Inflammatory macrophage (primary cell): ENCODE data around the gene PDE6G.

Experiments
- DNase-seq, 2 donors: peaks; one replicate each; pipeline ENCODE4 v3.0.0-alpha.2; 2020 to 2022

Gene PDE6G

GRCh38 chr17:81687770-81688541 is 31.6 kb upstream of the PDE6G start:
- DNase-seq, result no peak

DNA sequence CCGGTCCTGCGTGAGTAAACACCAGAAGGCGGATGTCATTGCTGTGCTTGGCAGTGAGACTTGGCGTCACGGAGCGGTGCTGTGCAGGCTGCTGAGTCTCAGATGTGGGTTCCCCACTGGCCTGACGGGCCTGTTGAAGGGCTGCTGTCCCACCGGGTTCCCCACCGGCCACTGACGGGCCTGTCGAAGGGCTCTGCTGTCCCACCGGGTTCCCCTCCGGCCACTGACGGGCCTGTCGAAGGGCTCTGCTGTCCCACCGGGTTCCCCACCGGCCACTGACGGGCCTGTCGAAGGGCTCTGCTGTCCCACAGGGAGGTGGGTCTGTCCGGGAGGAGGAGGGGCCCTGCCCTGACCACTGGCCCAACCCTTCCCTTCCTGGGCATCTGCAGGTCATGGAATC is 30.3 kb upstream of the PDE6G start:
- no peak for DNase-seq

- no peak for DNase-seq
Observed at GRCh38 chr17:81685108-81685507, 28.8 kb upstream of the PDE6G start.

GRCh38 chr17:81684442-81684911 is 28.1 kb upstream of the PDE6G start:
- peak in 1 of 2 donors; percentile 52 for DNase-seq

GRCh38 chr17:81683584-81684441 is 27.5 kb upstream of the PDE6G start, which contains the start of the genes ARL16 and HGS:
Gene ARL16, minus strand, starts transcription at chr17:81683797. Its CDS starts 44 bp downstream, at chr17:81683753.
Gene HGS, plus strand, starts transcription at chr17:81684011. Its CDS starts 56 bp downstream, at chr17:81684067.
- peak; percentile 100 for DNase-seq

GRCh38 chr17:81683208-81683583 is 26.9 kb upstream of the PDE6G start:
- DNase-seq, result peak; percentile 19 to 61

DNA sequence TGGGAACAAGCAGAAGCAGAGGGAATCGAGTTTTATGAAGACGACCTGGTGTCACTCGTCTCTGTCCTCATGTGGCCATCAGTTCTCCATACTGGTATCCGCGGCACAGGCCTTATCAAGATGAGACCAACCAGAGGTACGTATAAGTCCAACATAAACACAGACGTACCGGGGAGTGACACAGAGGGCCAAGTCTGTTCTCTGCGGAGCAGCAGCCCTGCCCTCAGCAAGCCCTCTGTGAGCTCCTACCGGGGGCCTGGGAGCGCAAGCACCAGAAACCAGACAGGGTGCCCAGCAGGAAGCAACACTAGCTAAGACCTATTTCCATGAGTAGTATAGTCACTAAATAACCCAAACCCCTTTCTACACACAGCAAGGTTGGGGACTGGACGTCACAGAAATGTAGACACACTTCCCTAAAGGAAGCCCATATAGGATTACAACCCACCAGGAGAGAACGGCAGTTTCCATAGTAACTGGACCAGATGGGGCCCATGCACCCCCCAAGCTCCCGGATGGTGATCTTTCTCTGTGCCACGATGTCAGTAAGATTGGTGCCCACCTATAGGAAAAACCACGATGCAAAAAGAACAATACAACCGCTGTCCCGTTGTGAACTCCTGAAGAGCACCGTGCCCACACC is 26.3 kb upstream of the PDE6G start:
- DNase-seq, result no peak

DNA sequence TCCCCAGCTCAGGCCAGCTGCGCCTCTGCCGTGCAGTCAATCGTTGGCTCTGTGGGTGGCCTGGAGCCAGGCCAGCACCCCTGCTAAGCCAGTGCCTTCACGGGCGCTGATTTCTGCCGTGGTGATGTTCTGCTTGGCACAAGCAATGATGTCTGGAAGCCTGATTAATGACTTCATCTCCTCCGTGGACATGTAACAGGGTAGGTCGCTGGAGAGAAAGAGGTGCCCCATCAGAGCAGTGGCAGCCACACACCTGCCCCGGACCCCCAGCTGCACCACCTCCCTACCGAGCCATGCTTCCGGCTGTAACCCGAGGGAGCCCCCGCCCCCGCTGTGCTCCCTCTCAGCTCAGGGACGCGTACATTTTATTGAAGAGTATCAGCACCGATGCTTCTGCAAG is 25.3 kb upstream of the PDE6G start:
- DNase-seq, result no peak

DNA sequence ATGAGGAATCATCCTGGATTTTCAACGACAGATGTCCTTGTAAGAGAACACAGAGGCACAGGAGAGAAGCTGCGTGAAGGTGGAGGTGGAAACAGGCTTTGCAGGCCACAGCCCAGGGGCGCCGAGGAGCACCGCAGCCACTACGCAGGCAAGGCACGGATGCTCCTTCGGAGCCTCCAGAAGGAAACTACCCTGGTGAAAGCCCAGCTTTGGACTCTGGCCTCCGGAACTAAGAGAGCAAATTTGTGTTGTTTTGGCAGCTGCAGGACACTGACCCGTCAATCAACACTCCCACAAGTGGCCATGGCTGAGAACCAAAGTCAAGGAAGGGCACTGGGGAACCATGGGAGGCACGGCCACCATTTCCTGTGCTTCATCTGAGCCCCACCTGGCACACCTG is 23.8 kb upstream of the PDE6G start:
- no peak for DNase-seq

GRCh38 chr17:81676906-81677305 is 20.6 kb upstream of the PDE6G start:
- no peak for DNase-seq

- DNase-seq, result peak; percentile 9 to 11
Observed at GRCh38 chr17:81675515-81676221, 19.3 kb upstream of the PDE6G start.

DNA sequence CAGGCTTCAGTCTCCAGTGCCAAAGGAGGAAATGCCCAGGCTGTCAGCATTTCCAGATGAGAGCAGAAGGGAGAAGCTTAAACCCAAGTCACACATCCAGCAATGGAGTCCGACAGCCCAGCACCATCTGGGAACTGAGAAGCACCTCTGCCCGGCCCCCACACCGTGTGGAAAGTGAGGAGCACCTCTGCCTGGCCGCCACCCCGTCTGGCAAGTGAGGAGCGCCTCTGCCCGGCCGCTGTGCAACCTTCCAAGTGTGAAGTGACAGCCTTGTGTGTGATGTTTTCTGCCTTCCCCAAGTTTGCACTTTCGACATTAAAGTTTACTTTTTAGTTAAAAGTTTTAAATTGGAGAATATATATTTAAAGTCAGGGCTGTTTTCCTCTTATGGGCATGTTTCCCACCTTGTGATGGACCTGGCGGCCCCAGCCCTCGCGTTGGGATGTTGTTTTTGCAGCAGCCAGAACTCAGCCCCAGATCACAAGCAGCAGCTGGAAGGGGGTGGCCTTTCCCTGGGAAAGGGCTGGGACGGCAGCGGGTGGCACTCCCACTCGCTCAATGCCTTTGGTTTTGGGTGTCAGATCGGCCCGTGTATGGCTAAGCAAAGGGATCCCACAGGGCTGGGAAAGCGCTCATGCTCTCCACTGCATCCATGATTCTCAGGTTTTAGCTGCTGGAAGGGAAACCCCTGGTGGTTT is 17.4 kb upstream of the PDE6G start:
- DNase-seq, result no peak

DNA sequence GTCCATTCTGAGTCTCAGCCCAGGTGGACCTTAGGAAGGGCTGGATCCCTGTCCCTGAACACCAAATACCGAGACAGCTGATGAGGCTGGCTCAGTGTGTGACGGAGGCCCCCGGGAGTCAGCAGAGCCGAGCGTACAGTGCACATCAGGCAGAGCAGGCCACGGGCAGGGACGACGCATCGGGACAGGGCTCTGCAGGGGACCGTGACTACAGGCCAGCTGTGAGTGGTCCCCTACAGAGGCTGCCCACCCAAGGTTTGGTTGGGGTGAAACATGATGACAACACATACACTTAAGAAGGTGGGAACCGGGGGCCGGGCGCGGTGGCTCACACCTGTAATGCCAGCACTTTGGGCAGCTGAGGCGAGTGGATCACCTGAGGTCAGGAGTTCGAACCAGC is 16.6 kb upstream of the PDE6G start:
- no peak for DNase-seq

DNA sequence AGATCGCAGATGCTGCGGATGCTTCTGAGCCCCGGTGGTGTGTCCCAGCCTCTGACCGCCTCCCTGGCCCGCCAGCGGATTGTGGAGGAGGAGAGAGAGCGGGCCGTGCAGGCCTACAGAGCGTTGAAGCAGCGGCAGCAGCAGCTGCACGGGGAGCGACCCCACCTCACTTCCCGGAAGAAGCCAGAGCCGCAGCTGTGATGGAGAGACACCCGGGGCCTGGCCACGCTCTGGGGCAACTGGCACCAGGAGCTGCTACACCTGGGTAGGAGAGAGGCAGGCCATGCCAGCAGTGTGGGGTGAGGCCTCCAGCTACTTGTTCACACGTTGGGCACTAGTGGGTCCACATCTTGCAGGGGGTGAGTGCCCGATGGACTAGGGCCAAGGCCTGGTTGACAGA is 16.2 kb upstream of the PDE6G start:
- no peak for DNase-seq

- DNase-seq, result peak in 1 of 2 donors; percentile 8
Observed at GRCh38 chr17:81667754-81668153, 11.4 kb upstream of the PDE6G start.

GRCh38 chr17:81666342-81667191 is 10.2 kb upstream of the PDE6G start, which contains the start of the genes CCDC137 and OXLD1:
Gene CCDC137, plus strand, starts transcription at chr17:81666737. Its CDS starts 30 bp downstream, at chr17:81666767.
Gene OXLD1, minus strand, starts transcription at chr17:81666605. Its CDS starts 28 bp downstream, at chr17:81666577.
- DNase-seq, result peak; percentile 97 to 99

GRCh38 chr17:81666092-81666341 is 9.7 kb upstream of the PDE6G start:
- peak in 1 of 2 donors; percentile 21 for DNase-seq

- peak; percentile 14 to 35 for DNase-seq
Observed at GRCh38 chr17:81665205-81666091, 9.1 kb upstream of the PDE6G start.

GRCh38 chr17:81664051-81664470 is 7.7 kb upstream of the PDE6G start:
- DNase-seq, result no peak

GRCh38 chr17:81662002-81662401 is 5.7 kb upstream of the PDE6G start:
- DNase-seq, result no peak
